GM23338 (cell line): ENCODE measurements around the gene INO80C.

Experiments
- CTCF ChIP-seq, 2 experiments: fragments of 200-600 bp in 1 of 2; sonication (generic) in 1 of 2; conservative IDR thresholded peaks; 2 replicates each; pipeline versions ENCODE4 v1.5.1 to v1.6.1; 2016 to 2017; ENCODE audit warnings: antibody characterized with exemption in 2 of 2, low read depth in 2 of 2, mild to moderate bottlenecking in 2 of 2, moderate library complexity in 1 of 2
- EZH2 ChIP-seq: fragments of 200-600 bp; sonication (generic); IDR thresholded peaks from one replicate; pipeline ENCODE4 v1.8.0; 2017; ENCODE audit warnings: antibody characterized with exemption, mild to moderate bottlenecking, low read depth; ENCODE audit not compliant: unreplicated experiment
- JUNB ChIP-seq: IDR thresholded peaks from one replicate; pipeline ENCODE4 v1.6.1; 2016; ENCODE audit warnings: antibody characterized with exemption; ENCODE audit not compliant: unreplicated experiment
- POLR2AphosphoS5 ChIP-seq: IDR thresholded peaks from 2 replicates; pipeline ENCODE4 v1.6.1; 2016; ENCODE audit warnings: antibody characterized with exemption, low read depth
- STAT1 ChIP-seq: IDR thresholded peaks from one replicate; pipeline ENCODE4 v1.6.1; 2016; ENCODE audit warnings: antibody characterized with exemption; ENCODE audit not compliant: unreplicated experiment

GRCh38 chr18:35442701-35443100 lies 55.1 kb downstream of the INO80C start:
- TF ChIP-seq POLR2AphosphoS5 (no peak), STAT1 (no peak), JUNB (no peak), CTCF (conservative IDR thresholded peaks at IDR 0.05; ENCODE audit: low read depth in 2 of 2) (no peak), EZH2 (no peak)
